GM12878 (cell line): Measurements from ENCODE around the gene NLGN1. TPM values are rescaled to one million over a fixed set of nuclear protein-coding genes. Genes with fewer than 3 reads are reported as not detected.

Experiments used
- ATAC-seq: fragments of 200-7000 bp; cut with Tn5 transposase; 3 replicates; pipeline ENCODE4 v1.9.1; 2020; ENCODE audit warnings: mild to moderate bottlenecking, moderate library complexity
- BruUV-seq: library from RNA; stranded (reverse); fragments of 400-500 nt; replicated peaks from 2 replicates; lab custom pipeline; 2021; lab: Mats Ljungman, UMichigan
- CTCF ChIA-PET: fragments of 300-600 bp; sonication (Branson Sonifier 250); formaldehyde crosslinking; extraction: SDS; loops from one replicate; lab custom pipeline; 2021; ENCODE audit warnings: inconsistent platforms; lab: Yijun Ruan, JAX
- POLR2A ChIA-PET: fragments of 350-600 bp; formaldehyde crosslinking; extraction: SDS; loops from one replicate; lab custom pipeline; 2021; ENCODE audit warnings: inconsistent platforms; lab: Charles Lee
- RAD21 ChIA-PET: fragments of 300-600 bp; sonication (Branson Sonifier 250); formaldehyde crosslinking; loops from one replicate; lab custom pipeline; 2023; ENCODE audit warnings: antibody characterized with exemption; ENCODE audit not compliant: unreplicated experiment; lab: Charles Lee
- SMC1A ChIA-PET: fragments of 300-600 bp; sonication (Branson Sonifier 250); formaldehyde crosslinking; loops from one replicate; lab custom pipeline; 2023; ENCODE audit not compliant: unreplicated experiment, uncharacterized antibody; lab: Charles Lee
- DNase-seq: peaks from one replicate; pipeline ENCODE4 v3.0.0-alpha.2; 2011; ENCODE audit warnings: low read depth, low spot score
- FAIRE-seq: peaks from 3 replicates; lab custom pipeline; 2011; peaks lifted over from hg19 to GRCh38; lab: Jason Lieb, UNC
- H2AFZ ChIP-seq: 2 replicates; pipeline ENCODE4 v1.6.0; 2011; ENCODE audit warnings: low read depth, low read length, control low read depth; ENCODE audit not compliant: control insufficient read depth
- H3K27ac ChIP-seq: 2 replicates; pipeline ENCODE4 v1.5.1; 2011; ENCODE audit warnings: control low read depth; ENCODE audit not compliant: control insufficient read depth, insufficient read depth
- H3K27me3 ChIP-seq, 2 experiments: replicated peaks in 1 of 2; 2 replicates each; pipeline versions ENCODE4 v1.6.0 to v1.6.1; 2011; ENCODE audit warnings: low read length in 1 of 2; ENCODE audit not compliant: control insufficient read depth in 2 of 2, insufficient read depth in 2 of 2
- H3K36me3 ChIP-seq, 2 experiments: 2 replicates each; pipeline ENCODE4 v1.5.1; 2011; ENCODE audit warnings: low read length in 1 of 2; ENCODE audit not compliant: control insufficient read depth in 2 of 2, insufficient read depth in 2 of 2
- H3K4me1 ChIP-seq: 2 replicates; pipeline ENCODE4 v1.6.1; 2011; ENCODE audit warnings: mild to moderate bottlenecking, low read length, moderate library complexity, mixed read lengths; ENCODE audit not compliant: control insufficient read depth, insufficient read depth
- H3K4me2 ChIP-seq: 2 replicates; pipeline ENCODE4 v1.6.0; 2011; ENCODE audit warnings: control low read depth; ENCODE audit not compliant: control insufficient read depth, insufficient read depth
- H3K4me3 ChIP-seq: fragments of 200-600 bp; sonication (generic); 2 replicates; pipeline ENCODE4 v1.5.1; 2016
- H3K79me2 ChIP-seq: 2 replicates; pipeline ENCODE4 v1.6.0; 2011; ENCODE audit warnings: low read length; ENCODE audit not compliant: control insufficient read depth, insufficient read depth
- H3K9ac ChIP-seq: 2 replicates; pipeline ENCODE4 v1.8.0; 2011; ENCODE audit warnings: low read length, control low read depth, mixed read lengths; ENCODE audit not compliant: control insufficient read depth, insufficient read depth
- H3K9me3 ChIP-seq: replicated peaks from 3 replicates; pipeline ENCODE4 v1.5.1; 2011; ENCODE audit warnings: mild to moderate bottlenecking, low read length; ENCODE audit not compliant: control insufficient read depth, insufficient read depth
- H4K20me1 ChIP-seq: 2 replicates; pipeline ENCODE4 v1.6.0; 2011; ENCODE audit not compliant: control insufficient read depth, insufficient read depth
- CUX1 ChIP-seq: IDR thresholded peaks from 2 replicates; pipeline ENCODE4 v1.6.1; 2012; ENCODE audit warnings: improper control_type of control experiment, low read depth, low read length; ENCODE audit not compliant: insufficient replicate concordance
- HDGF ChIP-seq: fragments of 450-650 bp; IDR thresholded peaks from 2 replicates; pipeline ENCODE4 v1.6.1; 2016; ENCODE audit warnings: antibody characterized with exemption
- IKZF2 ChIP-seq, 2 experiments: fragments of 450-650 bp; IDR thresholded peaks; 2 replicates each; pipeline ENCODE4 v1.6.1; 2017; ENCODE audit warnings: mild to moderate bottlenecking in 2 of 2, moderate library complexity in 2 of 2
- MAX ChIP-seq: IDR thresholded peaks from 2 replicates; pipeline ENCODE4 v1.6.1; 2012; ENCODE audit warnings: low read depth, low read length, improper control_type of control experiment
- MLLT1 ChIP-seq: fragments of 450-650 bp; IDR thresholded peaks from 2 replicates; pipeline ENCODE4 v1.6.1; 2016; ENCODE audit warnings: mild to moderate bottlenecking
- NRF1 ChIP-seq: conservative IDR thresholded peaks from 2 replicates; pipeline ENCODE4 v1.6.1; 2011; ENCODE audit warnings: mild to moderate bottlenecking, low read depth, low read length, improper control_type of control experiment
- PRDM15 ChIP-seq: fragments of 450-650 bp; formaldehyde crosslinking; IDR thresholded peaks from 2 replicates; pipeline ENCODE4 v1.4.0; 2020; ENCODE audit warnings: mild to moderate bottlenecking, moderate library complexity
- REST ChIP-seq: IDR thresholded peaks from 2 replicates; pipeline ENCODE4 v1.6.1; 2012; ENCODE audit warnings: mild to moderate bottlenecking, low read depth, low read length
- SPI1 ChIP-seq: IDR thresholded peaks from 2 replicates; pipeline ENCODE4 v1.6.1; 2011; ENCODE audit warnings: low read depth, mild to moderate bottlenecking, low read length, moderate library complexity, borderline replicate concordance; ENCODE audit not compliant: insufficient read depth
- ZNF274 ChIP-seq: IDR thresholded peaks from one replicate; pipeline ENCODE4 v1.8.0; 2011; ENCODE audit not compliant: insufficient read length, insufficient read depth
- WGBS: methylation state at CpG from one replicate; pipeline ENCODE4 v1.1.6; 2016; ENCODE audit warnings: low lambda C conversion rate; ENCODE audit not compliant: insufficient replicate concordance, insufficient coverage; ENCODE audit errors: missing lambda C conversion rate; 5-methylcytosine and 5-hydroxymethylcytosine counted together
- in situ Hi-C: fragments of 300-500 bp; cut with MboI; formaldehyde crosslinking; loops from 9 replicates; pipeline ENCODE4 v1.14.3; 2018; ENCODE audit warnings: mixed read lengths
- intact Hi-C: fragments of 100-400 bp; cut with micrococcal nuclease; formaldehyde crosslinking; loops from one replicate; pipeline ENCODE4 v1.14.2; 2022; ENCODE audit not compliant: unreplicated experiment
- polyA plus RNA-seq, 11 experiments: library from polyadenylated mRNA; depleted of rRNA in 4 of 11; unstranded in 6 of 11; stranded (reverse) in 5 of 11; fragments of >200 nt; fragmentation: Nextera tagmentation in 4 of 11; fragmentation: Illumina TruSeq in 1 of 11; extraction: Ambion mirVana in 4 of 11; extraction: Trizol in 1 of 11; gene quantifications; 1 replicate in 1 of 11; 2 replicates in 10 of 11; pipeline versions ENCODE4 v1.2.1 to v1.2.3, GENCODE V29; 2011 to 2016; ENCODE audit warnings: inconsistent platforms in 2 of 11, missing spikeins in 2 of 11, low read depth in 1 of 11
- total RNA-seq, 4 experiments: library from RNA; depleted of rRNA in 3 of 4; stranded (reverse); fragments of >200 nt in 3 of 4; fragmentation: Illumina TruSeq in 1 of 4; extraction: Trizol in 1 of 4; gene quantifications; 2 replicates each; pipeline versions ENCODE4 v1.2.1 to v1.2.3, GENCODE V29; 2013 to 2021

NLGN1 gene
- total and polyA plus RNA-seq, 10 of the 15 experiments (the other 5 are each of a cell fraction or from before 2014, with no cell fraction given) = not detected

GRCh38 chr3:174199696-174200095, 802.2 kb downstream of the NLGN1 start:
- 0% methylated on average over 1 of the region's 1 CpG for WGBS
- RAD21 ChIA-PET = no interaction called here
- no peaks in the 10 kb centered on the region for H3K79me2 ChIP-seq
- H3K9ac ChIP-seq = no peak overlapping the region
- intact Hi-C loops = no loop called here
- CTCF ChIA-PET = no interaction called here
- BruUV-seq = no TSS peak
- in situ Hi-C loops = no loop called here
- no peaks in the 10 kb centered on the region for H3K36me3 ChIP-seq
- no peaks in the 10 kb centered on the region for H3K9me3 ChIP-seq
- H2AFZ ChIP-seq = no peak overlapping the region
- H3K4me1 ChIP-seq = no peaks in the 10 kb centered on the region
- FAIRE-seq (no peak), DNase-seq (no peak), ATAC-seq (no peak)
- no peak overlapping the region for H3K4me3 ChIP-seq
- H4K20me1 ChIP-seq = no peaks in the 10 kb centered on the region
- no peak overlapping the region for H3K27ac ChIP-seq
- SMC1A ChIA-PET = no interaction called here
- H3K27me3 ChIP-seq = no peaks in the 10 kb centered on the region
- no peak overlapping the region for H3K4me2 ChIP-seq
- POLR2A ChIA-PET = no interaction called here
- TF ChIP-seq MAX (no peak), SPI1 (no peak), NRF1 (no peak), MLLT1 (no peak), CUX1 (no peak), HDGF (no peak), PRDM15 (no peak), ZNF274 (no peak), REST (no peak), IKZF2 (IDR thresholded peaks at IDR 0.05) (no peak)
